ENCODE results near the gene TBC1D5.

DNA sequence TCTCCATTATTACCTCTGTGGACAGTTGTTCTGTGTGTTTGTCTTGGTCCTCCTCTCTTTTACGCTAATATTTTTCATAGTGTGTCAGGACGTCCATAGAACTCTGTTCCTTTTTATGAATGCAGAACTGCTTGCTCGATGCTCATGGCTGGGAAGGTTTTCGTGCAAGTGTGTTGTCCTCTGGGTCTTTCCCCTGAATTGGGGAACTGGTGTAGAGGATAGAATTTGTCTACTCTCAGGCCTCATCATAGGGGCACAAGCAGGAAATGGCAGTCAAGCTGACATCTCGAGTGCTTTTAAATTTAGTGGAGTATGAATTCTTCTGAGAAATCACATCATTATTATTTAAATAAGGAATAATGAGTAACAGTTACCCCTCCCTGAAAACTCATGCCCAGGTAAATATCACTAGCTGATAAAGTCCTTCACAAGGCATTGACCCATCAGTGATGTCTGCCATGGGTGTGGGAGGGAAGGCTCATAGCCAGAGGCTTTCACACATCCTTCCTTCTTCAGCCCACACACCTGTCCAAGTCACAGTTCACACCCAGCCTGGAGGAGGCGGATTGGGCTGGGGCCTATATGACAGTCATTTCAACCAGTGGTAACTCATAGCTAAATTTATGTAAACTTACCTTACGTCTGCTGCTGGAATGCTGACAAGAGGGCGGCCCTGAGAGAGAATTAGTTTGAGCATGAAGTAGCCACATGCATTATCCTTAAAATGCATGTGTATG is 631.6 kb downstream of the TBC1D5 start:
- TF ChIP-seq CTCF (IDR thresholded peaks at IDR 0.05) (no peak), POLR2A (IDR thresholded peaks at IDR 0.05) (no peak)
